Activated CD8-positive, alpha-beta T cell treated with anti-CD3 and anti-CD28 coated beads for 36 hours (primary cell): ENCODE data around the gene NXF1. TPM values are rescaled to one million over a fixed set of nuclear protein-coding genes. Genes with fewer than 3 reads are reported as not detected.
"Not testable (repeated sequence)": the region's sequence is repeated elsewhere in the genome, so short reads cannot be mapped to it uniquely, and the experiment has no call there.

Source experiments
- ATAC-seq: fragments of 200-7000 bp; cut with Tn5 transposase; one replicate; pipeline ENCODE4 v1.10.0; 2021; ENCODE audit warnings: mild to moderate bottlenecking, moderate library complexity
- CTCF ChIA-PET: fragments of 350-600 bp; sonication (Branson Sonifier 250); formaldehyde crosslinking; loops from one replicate; lab custom pipeline; 2021; ENCODE audit warnings: antibody characterized with exemption; lab: Charles Lee
- POLR2A ChIA-PET: fragments of 350-600 bp; sonication (Branson Sonifier 250); formaldehyde crosslinking; loops from one replicate; lab custom pipeline; 2021; ENCODE audit warnings: antibody characterized with exemption; lab: Charles Lee
- DNase-seq: peaks from one replicate; pipeline ENCODE4 v3.0.0-alpha.2; 2020
- H3K27ac Mint-ChIP-seq: one replicate; pipeline ENCODE4 v1.8.0; 2021; ENCODE audit warnings: mild to moderate bottlenecking, mixed read lengths
- H3K27me3 Mint-ChIP-seq: one replicate; pipeline ENCODE4 v1.8.0; 2021; ENCODE audit warnings: mixed read lengths
- H3K36me3 Mint-ChIP-seq: one replicate; pipeline ENCODE4 v1.8.0; 2021; ENCODE audit warnings: low read depth, mixed read lengths
- H3K4me1 Mint-ChIP-seq: one replicate; pipeline ENCODE4 v1.8.0; 2021; ENCODE audit warnings: low read depth, mixed read lengths
- H3K4me3 Mint-ChIP-seq: one replicate; pipeline ENCODE4 v1.8.0; 2021; ENCODE audit warnings: mild to moderate bottlenecking, moderate library complexity, mixed read lengths
- H3K9me3 Mint-ChIP-seq: one replicate; pipeline ENCODE4 v1.8.0; 2021; ENCODE audit warnings: mixed read lengths
- intact Hi-C: fragments of 100-400 bp; cut with micrococcal nuclease; formaldehyde crosslinking; loops from one replicate; pipeline ENCODE4 v1.10.0; 2022
- total RNA-seq, 2 experiments: library from RNA; stranded (reverse); gene quantifications; one replicate each; pipeline ENCODE4 v1.2.3, GENCODE V29; 2021
- TF ChIP-seq, protein P1 (sequence below): fragments of 200-600 bp; IDR thresholded peaks from one replicate; pipeline ENCODE4 v1.8.0; 2022; ENCODE audit warnings: antibody characterized with exemption, mild to moderate bottlenecking

Gene NXF1
- total RNA-seq, 2 experiments from 2014 or later = 80.9 to 90.0 TPM

- H3K4me3 Mint-ChIP-seq = peak overlapping the region; percentile 88
- peaks cover 41% of the 10 kb centered on the region for H3K4me1 Mint-ChIP-seq
- TF ChIP-seq, protein P1, sequence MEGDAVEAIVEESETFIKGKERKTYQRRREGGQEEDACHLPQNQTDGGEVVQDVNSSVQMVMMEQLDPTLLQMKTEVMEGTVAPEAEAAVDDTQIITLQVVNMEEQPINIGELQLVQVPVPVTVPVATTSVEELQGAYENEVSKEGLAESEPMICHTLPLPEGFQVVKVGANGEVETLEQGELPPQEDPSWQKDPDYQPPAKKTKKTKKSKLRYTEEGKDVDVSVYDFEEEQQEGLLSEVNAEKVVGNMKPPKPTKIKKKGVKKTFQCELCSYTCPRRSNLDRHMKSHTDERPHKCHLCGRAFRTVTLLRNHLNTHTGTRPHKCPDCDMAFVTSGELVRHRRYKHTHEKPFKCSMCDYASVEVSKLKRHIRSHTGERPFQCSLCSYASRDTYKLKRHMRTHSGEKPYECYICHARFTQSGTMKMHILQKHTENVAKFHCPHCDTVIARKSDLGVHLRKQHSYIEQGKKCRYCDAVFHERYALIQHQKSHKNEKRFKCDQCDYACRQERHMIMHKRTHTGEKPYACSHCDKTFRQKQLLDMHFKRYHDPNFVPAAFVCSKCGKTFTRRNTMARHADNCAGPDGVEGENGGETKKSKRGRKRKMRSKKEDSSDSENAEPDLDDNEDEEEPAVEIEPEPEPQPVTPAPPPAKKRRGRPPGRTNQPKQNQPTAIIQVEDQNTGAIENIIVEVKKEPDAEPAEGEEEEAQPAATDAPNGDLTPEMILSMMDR = no peak
- intact Hi-C loops = loop anchor here (5.0 kb wide), 1 partner anchor 44 kb away; the partner anchor contains the start of gene TMEM179B
- H3K27ac Mint-ChIP-seq = peak overlapping the region; percentile 95
- no peak for ATAC-seq
- peak; percentile 44 for DNase-seq
- ChIA-PET CTCF (interaction anchor here (0.9 to 4.6 kb wide), 7 partner anchors 10 to 240 kb away, joined by 3 to 34 read pairs (median 4); partner anchors contain the start of genes NXF1, TMEM179B and TUT1), POLR2A (interaction anchor here (1.0 to 17.2 kb wide), 11 partner anchors 10 to 50 kb away, joined by 4 to 997 read pairs (median 9); partner anchors contain the start of genes NXF1, SLC3A2 and TMEM179B)
- H3K9me3 Mint-ChIP-seq = no peaks in the 10 kb centered on the region
- peaks cover 25% of the 10 kb centered on the region for H3K36me3 Mint-ChIP-seq
- no peaks in the 10 kb centered on the region for H3K27me3 Mint-ChIP-seq
Observed at GRCh38 chr11:62830904-62831519, 25.8 kb upstream of the NXF1 start.

- DNase-seq, H3K9me3 Mint-ChIP-seq, H3K4me3 Mint-ChIP-seq, intact Hi-C loops, H3K27me3 Mint-ChIP-seq, ATAC-seq, H3K27ac Mint-ChIP-seq: not testable (repeated sequence)
- CTCF ChIA-PET = interaction anchor here (0.8 to 4.6 kb wide), 8 partner anchors 12 to 42 kb away, joined by 3 to 34 read pairs (median 7); partner anchors contain the start of genes NXF1, TMEM179B and WDR74
- Mint-ChIP-seq H3K36me3 (peaks cover 25% of the 10 kb centered on the region), H3K4me1 (peaks cover 24% of the 10 kb centered on the region)
- POLR2A ChIA-PET = interaction anchor here (0.7 to 4.7 kb wide), 13 partner anchors 12 to 163 kb away, joined by 3 to 40 read pairs (median 3); partner anchors contain the start of genes C11orf98, CSKMT, NXF1 and WDR74
Observed at GRCh38 chr11:62828130-62828529, 22.9 kb upstream of the NXF1 start.

DNA sequence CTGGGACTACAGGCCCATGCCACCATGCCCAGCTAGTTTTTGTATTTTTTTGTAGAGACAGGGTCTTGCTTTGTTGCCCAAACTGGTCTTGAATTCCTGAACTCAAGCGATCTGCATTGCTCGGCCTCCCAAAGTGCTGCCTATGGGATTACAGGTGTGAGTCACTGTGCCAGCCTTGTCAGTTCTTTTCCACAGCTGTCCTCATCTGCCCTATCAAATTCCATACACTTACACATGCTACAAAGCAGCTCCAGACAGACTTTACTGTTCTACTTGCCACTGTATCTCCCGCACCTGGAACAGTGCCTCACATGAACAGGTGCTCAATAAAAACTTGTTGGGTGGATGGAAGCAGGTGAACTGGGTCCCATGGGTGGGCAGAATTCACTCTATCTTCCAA is 18.4 kb upstream of the NXF1 start:
- Mint-ChIP-seq H3K4me1 (peaks cover 7% of the 10 kb centered on the region), H3K4me3 (no peak overlapping the region), H3K36me3 (peaks cover 25% of the 10 kb centered on the region), H3K27me3 (no peaks in the 10 kb centered on the region), H3K27ac (no peak overlapping the region), H3K9me3 (no peaks in the 10 kb centered on the region)
- DNase-seq (no peak), ATAC-seq (no peak)
- TF ChIP-seq, protein P1 = no peak
- intact Hi-C loops = no loop called here
- ChIA-PET CTCF (interaction anchor here (0.7 to 1.9 kb wide), 4 partner anchors 18 to 72 kb away, joined by 3 to 5 read pairs (median 4); no protein-coding TSS in a partner anchor), POLR2A (interaction anchor here (0.6 to 2.4 kb wide), 10 partner anchors 8 to 58 kb away, joined by 3 to 13 read pairs (median 4); partner anchors contain the start of genes NXF1, STX5, TEX54 and TMEM223)

DNA sequence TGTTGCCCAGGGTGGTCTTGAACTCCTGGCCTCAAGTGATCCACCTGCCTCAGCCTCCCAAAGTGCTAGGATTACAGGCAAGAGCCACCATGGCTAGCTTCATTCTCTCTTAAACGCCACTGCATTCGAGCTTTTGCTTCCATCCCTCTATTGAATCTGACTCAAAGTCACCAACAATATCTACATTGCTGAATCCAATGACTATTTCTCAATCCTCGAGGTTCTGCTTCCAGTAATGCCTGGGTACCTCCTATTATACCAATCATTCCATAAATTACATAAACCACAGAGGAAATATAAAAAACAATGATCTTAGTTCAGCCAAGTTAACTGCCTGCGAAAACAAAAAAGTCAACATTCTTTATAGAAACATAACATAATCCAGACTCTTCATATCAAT is 11.9 kb upstream of the NXF1 start:
- no peaks in the 10 kb centered on the region for H3K27me3 Mint-ChIP-seq
- H3K4me1 Mint-ChIP-seq = peaks cover 2% of the 10 kb centered on the region
- TF ChIP-seq, protein P1 = no peak
- no peak overlapping the region for H3K4me3 Mint-ChIP-seq
- ATAC-seq (no peak), DNase-seq (no peak)
- peaks cover 4% of the 10 kb centered on the region for H3K36me3 Mint-ChIP-seq
- H3K9me3 Mint-ChIP-seq = no peaks in the 10 kb centered on the region
- intact Hi-C loops = no loop called here
- CTCF ChIA-PET = interaction anchor here (1.2 to 2.2 kb wide), 4 partner anchors 11 to 123 kb away, joined by 3 to 13 read pairs (median 9); no protein-coding TSS in a partner anchor
- H3K27ac Mint-ChIP-seq = no peak overlapping the region
- POLR2A ChIA-PET = interaction anchor here (0.7 to 3.3 kb wide), 8 partner anchors 11 to 130 kb away, joined by 3 to 19 read pairs (median 7); partner anchors contain the start of genes SLC3A2, STX5, TEX54 and WDR74

GRCh38 chr11:62816557-62816956 is 11.3 kb upstream of the NXF1 start:
- Mint-ChIP-seq H3K9me3 (no peaks in the 10 kb centered on the region), H3K4me3 (no peak overlapping the region), H3K36me3 (peaks cover 4% of the 10 kb centered on the region), H3K27me3 (no peaks in the 10 kb centered on the region), H3K27ac (no peak overlapping the region), H3K4me1 (peaks cover 2% of the 10 kb centered on the region)
- TF ChIP-seq, protein P1 = no peak
- ChIA-PET POLR2A (interaction anchor here (0.7 to 3.3 kb wide), 12 partner anchors 8 to 129 kb away, joined by 3 to 19 read pairs (median 6); partner anchors contain the start of genes SLC3A2, STX5, TEX54 and TMEM179B), CTCF (interaction anchor here (1.2 to 2.2 kb wide), 4 partner anchors 11 to 122 kb away, joined by 3 to 13 read pairs (median 9); no protein-coding TSS in a partner anchor)
- ATAC-seq (no peak), DNase-seq (no peak)
- intact Hi-C loops = no loop called here
